Stimulated activated CD4-positive, alpha-beta T cell treated with anti-CD3 and anti-CD28 coated beads, Interleukin-4, amount 100 ng/mL, for 24 hours (primary cell): ENCODE results near the gene RALGAPA2.

Experiments
- DNase-seq: peaks from one replicate; pipeline ENCODE4 v3.0.0-alpha.2; 2020

Gene RALGAPA2

DNA sequence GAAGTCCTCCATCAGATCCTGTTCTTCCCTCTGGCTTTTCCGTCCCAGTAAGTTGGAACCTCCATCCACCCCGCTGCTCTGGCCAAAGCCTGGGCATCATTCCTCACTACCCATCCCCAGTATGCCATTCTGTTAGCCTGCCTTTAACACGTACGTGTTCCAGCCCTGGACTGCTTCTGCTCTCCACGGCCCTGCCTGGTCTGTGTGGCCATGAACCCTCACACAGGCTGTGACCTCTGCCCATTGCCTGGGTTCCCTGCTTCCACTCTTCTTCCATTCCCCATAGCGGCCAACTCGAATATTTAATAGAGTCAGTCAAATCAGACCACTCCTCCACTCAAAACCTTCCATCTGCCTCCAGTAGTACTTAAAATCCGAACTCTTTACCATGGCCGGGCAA, 29.4 kb downstream of the RALGAPA2 start:
- DNase-seq, result no peak

- no peak for DNase-seq
Observed at GRCh38 chr20:20680991-20681508, 31.4 kb downstream of the RALGAPA2 start.

DNA sequence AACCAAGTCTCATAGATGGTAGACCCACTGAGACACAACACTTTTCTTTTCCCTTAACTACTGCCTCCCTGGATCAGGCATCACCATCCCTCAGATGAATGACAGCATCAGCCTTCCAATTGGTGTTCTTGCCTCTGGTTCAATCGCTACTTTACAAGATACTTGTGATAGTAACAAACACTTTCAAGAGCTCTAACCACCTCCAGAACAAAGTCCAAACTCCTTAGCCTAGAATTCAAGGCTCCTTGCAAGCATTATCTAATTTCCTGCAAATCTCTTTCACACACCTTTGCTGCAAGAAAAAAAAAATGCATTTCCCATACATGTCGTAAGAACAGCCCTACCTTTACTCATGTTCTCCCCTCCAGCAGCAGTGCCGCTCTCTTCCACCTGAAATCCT, 33.1 kb downstream of the RALGAPA2 start:
- no peak for DNase-seq

- no peak for DNase-seq
Observed at GRCh38 chr20:20677186-20677585, 35.3 kb downstream of the RALGAPA2 start.

DNA sequence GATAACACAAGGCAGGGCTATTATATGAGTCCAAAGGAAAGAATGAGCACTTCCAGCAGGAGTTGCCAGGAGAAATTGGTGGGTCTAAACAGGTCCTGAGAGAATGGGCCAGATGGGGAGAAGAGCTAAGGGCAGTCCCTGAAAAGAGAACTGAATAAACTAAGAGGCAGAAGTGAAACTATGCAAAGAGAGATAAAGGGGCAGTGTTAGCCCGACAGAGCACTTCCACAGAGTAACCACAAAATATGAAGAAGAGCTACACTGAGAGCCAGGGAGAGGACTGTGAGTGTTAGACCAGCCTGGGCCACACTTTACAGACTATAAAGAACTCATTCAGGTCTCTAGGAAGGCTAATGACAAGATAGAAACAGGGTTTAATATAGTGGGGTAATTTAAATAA, 43.8 kb downstream of the RALGAPA2 start:
- DNase-seq, result no peak

DNA sequence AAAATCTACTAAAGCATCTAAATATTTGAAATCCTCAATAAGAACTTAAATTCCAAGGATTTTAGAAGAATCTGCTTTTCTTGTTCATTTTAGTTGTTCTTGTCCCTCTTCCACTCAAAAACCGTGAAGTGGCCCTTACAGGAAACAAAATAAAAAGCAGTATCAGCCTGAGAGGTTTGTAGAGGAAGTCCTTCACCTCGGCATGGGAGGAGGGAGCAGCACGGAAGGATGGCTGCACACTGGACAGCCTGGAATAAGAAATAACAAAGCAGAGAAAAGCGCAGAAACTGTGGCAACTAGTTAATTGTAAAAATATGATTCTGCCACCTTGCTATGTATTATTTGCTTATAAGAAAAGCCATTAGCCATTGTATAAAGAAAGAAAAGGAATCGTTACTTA, 46.1 kb downstream of the RALGAPA2 start:
- no peak for DNase-seq

DNA sequence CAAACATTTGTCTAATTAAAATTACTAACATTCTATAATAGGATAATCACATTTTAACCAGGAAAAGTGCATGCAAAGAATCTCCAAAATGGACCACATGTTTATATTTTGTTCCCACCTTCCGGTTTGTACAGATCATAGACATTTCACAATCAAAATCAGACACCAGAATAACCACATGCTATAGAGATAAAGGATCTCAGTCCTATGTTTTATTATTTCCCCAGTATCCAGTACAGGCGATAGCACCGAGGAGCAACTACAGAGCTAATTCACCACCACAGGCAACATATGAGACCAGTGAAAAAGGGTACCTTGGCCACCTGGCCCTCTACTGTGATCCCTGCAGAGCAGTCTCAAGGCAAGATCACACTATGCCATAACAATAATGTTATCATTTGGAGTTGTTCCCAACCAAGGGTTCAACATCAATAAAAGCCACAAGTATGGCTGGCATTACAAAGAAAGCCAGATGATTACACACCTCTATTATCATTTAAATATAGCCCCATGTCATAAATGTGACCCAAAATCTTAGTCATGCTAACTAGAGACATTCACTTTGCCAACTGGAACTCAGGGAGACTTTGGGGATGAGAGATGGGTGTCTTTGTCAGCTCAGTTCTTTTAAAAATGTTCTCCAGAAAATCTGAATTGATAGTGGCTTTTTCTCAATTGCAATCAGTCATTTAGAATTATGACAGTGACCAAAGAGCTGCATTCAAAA, 46.7 kb downstream of the RALGAPA2 start:
- DNase-seq, result no peak

- DNase-seq, result no peak
Observed at GRCh38 chr20:20664795-20665589, 47.5 kb downstream of the RALGAPA2 start.

GRCh38 chr20:20663841-20664240, 48.6 kb downstream of the RALGAPA2 start:
- no peak for DNase-seq

DNA sequence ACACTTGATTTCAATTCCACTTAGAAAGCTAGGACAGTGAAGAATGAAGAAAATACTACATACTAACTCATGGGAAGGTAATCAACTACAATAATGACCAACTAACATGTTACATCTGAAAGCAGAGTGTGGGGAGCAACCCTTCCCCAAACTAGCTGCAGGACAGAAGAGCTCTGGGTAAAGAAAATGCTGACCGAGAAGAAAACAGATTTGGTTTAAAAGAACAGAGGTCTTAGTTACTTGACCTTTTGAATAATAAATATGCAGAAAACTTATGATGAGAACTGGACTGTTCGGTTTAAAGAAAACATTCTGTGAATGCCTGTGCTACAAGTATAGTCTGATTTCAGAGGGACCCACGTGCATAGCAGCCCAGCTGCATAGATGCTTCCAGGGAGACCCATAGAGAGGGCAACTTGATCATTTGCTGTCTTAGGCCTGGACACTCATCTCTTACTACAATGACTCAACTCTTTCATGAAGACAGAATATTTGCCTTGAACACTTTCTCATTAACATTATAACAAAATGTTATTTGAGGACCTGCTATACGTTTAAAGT, 53.5 kb downstream of the RALGAPA2 start:
- DNase-seq, result no peak

DNA sequence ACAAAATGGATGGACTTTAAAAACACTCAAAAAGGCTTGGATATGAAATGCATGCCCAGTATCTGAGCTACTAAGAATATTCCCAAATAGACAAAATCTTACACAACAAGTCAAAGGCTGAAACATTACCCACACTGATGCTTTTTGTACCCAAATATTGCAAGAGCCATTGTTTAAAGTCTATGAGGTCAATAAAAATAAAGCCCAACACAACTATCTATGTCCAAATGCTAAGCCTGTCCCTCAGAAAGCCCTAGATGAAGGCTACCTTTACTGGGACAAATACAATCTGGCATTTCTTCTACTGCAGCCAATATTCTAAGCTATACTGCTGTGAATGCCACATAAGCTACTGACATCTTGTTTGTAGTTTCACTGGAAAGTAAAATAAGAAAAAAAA, 54.3 kb downstream of the RALGAPA2 start:
- DNase-seq, result no peak

DNA sequence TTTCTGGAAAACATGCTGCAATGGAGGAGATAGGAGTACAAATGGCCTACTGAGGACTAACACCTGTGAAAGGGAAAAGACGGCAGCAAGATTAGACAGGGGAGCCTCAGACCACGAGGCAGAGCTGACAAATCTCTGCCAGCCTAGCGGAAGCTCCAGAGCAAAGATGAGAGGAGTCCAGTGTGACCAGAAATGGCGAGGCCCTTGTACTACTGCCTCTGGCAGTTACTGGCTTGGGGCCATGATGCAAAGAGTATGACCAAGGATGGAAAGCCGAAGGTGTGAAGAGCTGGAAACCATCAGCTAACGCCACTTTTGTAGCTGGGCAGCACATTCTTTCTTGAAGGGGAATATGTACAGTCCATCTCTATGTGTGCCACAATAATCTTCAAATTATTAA, 55.4 kb downstream of the RALGAPA2 start:
- DNase-seq, result no peak

DNA sequence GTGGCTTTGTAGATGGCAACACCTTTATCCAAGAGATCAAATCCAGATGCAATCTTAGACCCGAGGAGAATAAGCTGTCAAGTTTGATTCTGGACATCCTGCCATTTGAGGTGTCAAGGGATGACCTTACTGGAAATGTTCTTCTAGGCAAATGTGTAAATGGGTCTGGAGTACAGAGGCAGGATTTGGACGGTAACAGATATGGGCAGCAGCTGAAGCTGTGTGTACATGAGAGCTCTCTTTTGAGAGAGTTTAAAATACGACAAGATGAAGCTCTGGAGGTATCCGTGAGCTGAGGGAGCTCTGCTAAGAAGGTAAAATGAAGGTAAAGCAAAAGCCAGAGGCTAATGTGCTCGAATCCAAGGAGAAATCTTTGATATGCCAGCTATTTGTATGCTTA, 56.6 kb downstream of the RALGAPA2 start:
- DNase-seq, result no peak

GRCh38 chr20:20649945-20650344, 62.5 kb downstream of the RALGAPA2 start:
- DNase-seq, result no peak

DNA sequence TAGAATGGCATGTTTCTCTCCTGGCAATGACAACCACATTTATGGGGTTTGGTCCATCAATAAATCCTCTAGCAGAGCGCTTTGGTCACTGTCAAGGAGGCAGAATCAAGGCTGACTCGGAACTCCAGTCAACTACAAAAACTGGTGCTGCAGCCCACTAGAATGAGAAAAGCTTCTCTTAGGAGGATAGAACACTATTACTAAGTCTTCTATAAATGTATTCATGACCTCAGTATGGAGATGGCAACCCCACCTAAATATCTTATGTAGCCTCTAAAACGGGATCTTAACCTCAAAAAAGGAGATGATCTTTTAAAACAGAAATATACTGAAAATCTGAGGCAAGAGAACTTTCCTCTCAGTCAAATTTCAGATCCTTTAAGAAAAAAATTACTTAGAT, 68.5 kb downstream of the RALGAPA2 start:
- DNase-seq, result no peak

DNA sequence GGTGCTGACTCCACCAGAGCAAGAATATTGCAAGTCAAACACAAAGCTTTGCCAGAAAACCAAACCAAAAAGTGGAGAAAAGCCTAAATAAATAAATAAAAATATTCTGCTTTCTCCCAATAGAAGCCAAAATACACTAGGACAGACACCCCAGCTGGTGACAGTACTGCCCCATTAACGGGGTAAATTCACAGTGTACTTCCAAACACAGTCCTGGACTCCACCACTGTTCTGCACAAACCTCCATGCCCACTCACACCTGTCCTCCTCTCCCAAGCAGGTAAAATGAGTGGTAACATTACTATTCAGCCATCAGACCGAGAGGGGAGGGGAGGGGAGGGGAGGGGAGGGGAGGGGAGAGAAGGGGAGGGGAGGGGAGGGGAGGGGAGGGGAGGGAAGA, 70.7 kb downstream of the RALGAPA2 start:
- DNase-seq, result no peak

- no peak for DNase-seq
Observed at GRCh38 chr20:20638878-20639277, 73.6 kb downstream of the RALGAPA2 start.

DNA sequence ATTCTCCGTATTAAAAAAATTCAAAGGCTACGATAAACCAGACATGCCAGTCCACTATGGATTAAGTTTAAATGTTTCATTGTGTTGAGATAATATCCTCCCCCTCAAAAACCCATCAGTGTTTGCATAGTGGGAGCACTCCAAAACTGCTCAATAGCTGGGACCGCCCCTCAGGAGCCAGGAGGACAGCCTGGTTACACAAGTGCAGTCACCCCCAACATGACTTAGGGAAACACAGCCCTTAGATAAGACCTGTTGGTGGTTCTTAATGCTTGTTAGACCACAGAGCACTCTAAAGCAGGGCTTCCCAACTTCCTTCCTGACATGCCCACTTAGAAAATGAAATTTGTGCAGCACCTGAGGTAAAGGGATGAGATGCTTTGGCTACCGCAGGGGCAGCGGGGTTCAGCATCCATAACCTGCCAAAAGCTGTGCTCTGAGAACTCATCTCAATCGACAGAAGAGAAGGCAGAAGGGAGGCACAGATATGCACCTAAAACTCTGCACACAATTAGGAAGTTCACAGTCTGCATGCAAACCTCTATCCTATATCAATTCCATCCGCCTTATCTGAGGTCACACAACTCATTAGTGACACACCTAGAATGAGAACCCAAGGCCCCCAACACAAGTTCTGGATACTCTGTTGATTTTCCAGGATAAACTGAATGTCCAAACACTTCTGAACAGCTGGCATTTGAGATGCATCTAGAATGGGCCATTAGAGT, 74.3 kb downstream of the RALGAPA2 start:
- no peak for DNase-seq

GRCh38 chr20:20635006-20635405, 77.4 kb downstream of the RALGAPA2 start:
- DNase-seq, result no peak

- DNase-seq, result no peak
Observed at GRCh38 chr20:20632644-20633043, 79.8 kb downstream of the RALGAPA2 start.

DNA sequence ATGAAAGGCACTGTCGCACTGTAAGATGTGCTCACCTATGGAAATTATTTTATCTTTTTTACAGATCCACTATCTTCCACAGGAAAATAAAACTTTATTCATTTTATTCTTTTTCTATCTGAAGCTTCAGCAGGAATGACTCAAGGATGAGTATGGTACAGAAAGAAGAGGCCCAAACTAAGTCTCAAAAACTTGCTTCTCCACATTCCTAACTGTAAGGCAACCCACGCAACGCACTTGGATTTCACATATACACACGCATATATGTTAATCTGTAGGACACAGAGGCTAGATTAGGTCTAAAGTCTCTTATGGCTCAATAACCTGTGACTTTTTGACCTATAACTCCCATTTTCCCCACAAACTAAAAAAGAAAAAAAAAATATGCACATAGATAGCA, 81.9 kb downstream of the RALGAPA2 start:
- no peak for DNase-seq

DNA sequence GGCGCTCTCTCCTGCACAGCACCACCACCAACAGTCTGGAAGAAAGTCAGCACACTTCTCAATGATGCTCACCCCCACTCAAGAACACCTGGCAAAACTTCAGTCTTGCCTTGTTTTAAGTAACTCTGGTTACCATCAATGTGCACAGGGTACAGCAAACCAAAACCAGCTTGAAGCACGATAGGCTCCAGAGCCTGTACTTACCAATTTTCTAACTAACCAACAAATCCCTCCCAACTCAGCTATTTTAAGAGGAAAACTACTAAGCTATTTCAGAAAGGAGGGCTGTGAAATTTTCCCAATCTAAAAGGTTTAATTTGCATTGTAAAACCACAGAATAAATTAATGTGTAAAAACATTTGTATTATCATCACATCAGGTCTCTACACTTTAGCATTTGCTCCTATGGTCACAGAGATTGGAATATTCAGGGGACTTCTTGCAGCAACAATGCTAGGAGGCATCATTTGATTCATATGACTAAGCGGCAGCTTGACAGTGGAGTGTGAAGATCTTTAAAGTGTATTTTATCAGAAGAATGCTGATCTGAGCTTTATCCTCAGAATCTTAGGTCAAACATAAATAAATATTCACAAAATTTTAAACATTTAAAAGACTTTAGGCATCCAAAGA, 82.8 kb downstream of the RALGAPA2 start:
- DNase-seq, result no peak

- no peak for DNase-seq
Observed at GRCh38 chr20:20628314-20628713, 84.1 kb downstream of the RALGAPA2 start.
